Brain microvascular endothelial cell (primary cell): ENCODE results near the gene PLD6.

ENCODE experiments used
- DNase-seq: peaks from one replicate; pipeline ENCODE4 v3.0.0-alpha.2; 2020
- H3K27ac ChIP-seq: fragments of 250-450 bp; sonication (Bioruptor Pico); 2 replicates; pipeline ENCODE4 v1.5.1; 2020; ENCODE audit warnings: mild to moderate bottlenecking, moderate library complexity
- H3K27me3 ChIP-seq: fragments of 250-450 bp; sonication (Bioruptor Pico); replicated peaks from 2 replicates; pipeline ENCODE4 v1.5.1; 2020; ENCODE audit warnings: mild to moderate bottlenecking
- H3K36me3 ChIP-seq: fragments of 250-450 bp; sonication (Bioruptor Pico); replicated peaks from 2 replicates; pipeline ENCODE4 v1.5.1; 2020; ENCODE audit warnings: mild to moderate bottlenecking
- H3K4me3 ChIP-seq: 2 replicates; pipeline ENCODE4 v1.5.1; 2011; ENCODE audit warnings: low read depth, mild to moderate bottlenecking, control low read depth, low read length, moderate library complexity
- CTCF ChIP-seq: IDR thresholded peaks from 2 replicates; pipeline ENCODE4 v1.5.1; 2011; ENCODE audit warnings: low read depth, mild to moderate bottlenecking, moderate library complexity, low read length, control low read depth, inconsistent platforms; ENCODE audit errors: missing control alignments
- in situ Hi-C: cut with HindIII; loops from 2 replicates; pipeline ENCODE4 v1.10.0; 2017; ENCODE audit warnings: low sequenced_read_pairs, low pct_ligation_motif_present

PLD6 gene

GRCh38 chr17:17228521-17229279, 22.6 kb upstream of the PLD6 start:
- Histone ChIP-seq H3K4me3 (no peak overlapping the region), H3K36me3 (peaks cover 80% of the 10 kb centered on the region), H3K27me3 (no peaks in the 10 kb centered on the region), H3K27ac (no peak overlapping the region)
- no peak for DNase-seq
- no peak for TF ChIP-seq CTCF
- in situ Hi-C loops, result no loop called here

- no peak for TF ChIP-seq CTCF
- no peak for DNase-seq
- Histone ChIP-seq H3K27ac (no peak overlapping the region), H3K36me3 (peaks cover 88% of the 10 kb centered on the region), H3K4me3 (no peak overlapping the region), H3K27me3 (no peaks in the 10 kb centered on the region)
- in situ Hi-C loops, result no loop called here
These were observed 21.7 kb upstream of the PLD6 start for GRCh38 chr17:17227608-17228520.

- in situ Hi-C loops, result no loop called here
- no peak overlapping the region for H3K27ac ChIP-seq
- no peak for DNase-seq
- H3K36me3 ChIP-seq, result peaks cover 91% of the 10 kb centered on the region
- no peak for TF ChIP-seq CTCF
- H3K4me3 ChIP-seq, result no peak overlapping the region
- H3K27me3 ChIP-seq, result no peaks in the 10 kb centered on the region
These were observed 20.5 kb upstream of the PLD6 start for GRCh38 chr17:17226451-17227265.

DNA sequence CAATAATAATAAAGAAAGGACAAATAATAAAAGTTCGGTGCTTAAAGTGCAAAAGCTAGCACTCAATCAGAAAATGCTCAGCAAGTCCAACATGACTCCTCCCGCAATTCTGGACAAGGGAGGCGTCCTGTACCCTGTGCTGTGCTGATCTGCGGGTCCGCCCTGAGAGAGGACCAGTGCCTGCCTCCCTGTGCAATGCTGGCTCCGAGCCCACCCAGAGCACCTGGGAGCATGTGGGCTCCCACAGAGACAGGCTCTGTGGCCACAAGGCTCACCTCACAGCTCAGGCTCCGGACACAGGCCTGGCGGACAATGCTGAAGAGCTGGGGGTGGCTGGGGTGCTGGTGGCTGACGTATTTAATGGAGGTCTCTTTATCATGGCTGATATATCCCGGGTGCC, 19.8 kb upstream of the PLD6 start:
- Histone ChIP-seq H3K27ac (no peak overlapping the region), H3K4me3 (no peak overlapping the region), H3K27me3 (no peaks in the 10 kb centered on the region), H3K36me3 (peaks cover 93% of the 10 kb centered on the region)
- DNase-seq, result no peak
- in situ Hi-C loops, result no loop called here
- no peak for TF ChIP-seq CTCF

- DNase-seq, result no peak
- no peak for TF ChIP-seq CTCF
- H3K4me3 ChIP-seq, result no peak overlapping the region
- no peaks in the 10 kb centered on the region for H3K27me3 ChIP-seq
- H3K36me3 ChIP-seq, result peaks cover 87% of the 10 kb centered on the region
- in situ Hi-C loops, result no loop called here
- H3K27ac ChIP-seq, result no peak overlapping the region
These were observed 18.0 kb upstream of the PLD6 start for GRCh38 chr17:17224137-17224536.
